SIG-M5 (cell line): ENCODE data around the gene SAC3D1.

Source experiments
- DNase-seq: peaks from one replicate; lab custom pipeline; 2025; lab: John Stamatoyannopoulos, UW

The SAC3D1 gene

DNA sequence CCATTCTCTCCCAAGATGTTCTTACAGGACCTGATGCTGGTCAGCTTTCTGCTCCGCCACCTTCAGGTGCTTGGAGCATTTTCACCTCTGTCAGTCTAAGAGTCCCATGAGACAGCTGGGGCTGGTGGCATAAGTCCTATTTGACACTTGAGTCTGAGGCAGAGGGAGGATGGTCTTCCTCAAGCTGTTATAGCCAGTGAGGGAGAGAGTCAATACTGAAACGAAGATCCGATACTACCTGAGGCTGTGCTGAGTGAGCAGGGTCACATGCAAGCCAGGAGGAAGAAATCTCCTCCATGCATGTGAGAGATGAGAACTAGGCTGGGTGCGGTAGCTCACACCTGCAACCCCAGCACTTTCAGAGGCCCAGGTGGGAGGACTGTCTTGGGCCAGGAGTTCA, 48.6 kb downstream of the SAC3D1 start:
- no peak for DNase-seq

DNA sequence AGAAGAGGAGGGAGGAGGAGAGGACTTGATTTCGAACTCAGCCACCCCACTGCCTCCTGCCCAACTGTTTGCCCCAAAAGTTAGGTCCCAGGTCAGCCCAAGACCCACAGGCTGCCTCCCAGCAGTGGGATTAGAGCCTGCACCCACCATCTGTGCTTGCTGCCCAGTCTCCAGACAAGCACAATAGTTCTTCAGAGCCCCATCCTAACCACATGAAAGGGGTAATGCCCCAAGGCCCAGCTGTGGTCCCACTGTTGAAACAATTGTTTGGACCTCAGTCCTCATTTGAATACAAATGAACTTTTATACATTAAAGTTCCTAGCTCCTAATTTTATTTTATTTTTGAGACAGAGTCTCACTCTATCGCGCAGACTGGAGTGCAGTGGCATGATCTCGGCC, 49.6 kb downstream of the SAC3D1 start:
- no peak for DNase-seq
